ENCODE results near the gene HSD11B1.

The HSD11B1 gene

DNA sequence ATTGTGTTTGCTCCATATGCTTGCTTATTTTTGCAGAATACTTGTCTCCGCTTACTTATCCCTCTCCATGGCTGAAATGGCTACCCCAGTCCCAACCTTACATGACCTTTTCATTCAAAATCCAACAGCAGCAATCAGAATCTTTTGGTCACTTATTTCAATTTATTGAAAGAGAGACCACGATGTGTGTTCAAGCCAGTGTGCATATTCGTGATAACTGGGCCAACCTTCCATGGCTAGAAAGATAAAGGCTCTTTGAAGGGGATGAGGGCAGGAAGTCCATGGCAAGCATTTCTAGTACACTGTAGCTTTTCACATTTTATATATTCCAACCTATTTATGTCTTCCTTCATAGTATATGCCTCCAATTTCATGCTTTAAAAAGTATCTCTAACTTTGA, 23.1 kb downstream of the HSD11B1 start:
- no peak for ATAC-seq

DNA sequence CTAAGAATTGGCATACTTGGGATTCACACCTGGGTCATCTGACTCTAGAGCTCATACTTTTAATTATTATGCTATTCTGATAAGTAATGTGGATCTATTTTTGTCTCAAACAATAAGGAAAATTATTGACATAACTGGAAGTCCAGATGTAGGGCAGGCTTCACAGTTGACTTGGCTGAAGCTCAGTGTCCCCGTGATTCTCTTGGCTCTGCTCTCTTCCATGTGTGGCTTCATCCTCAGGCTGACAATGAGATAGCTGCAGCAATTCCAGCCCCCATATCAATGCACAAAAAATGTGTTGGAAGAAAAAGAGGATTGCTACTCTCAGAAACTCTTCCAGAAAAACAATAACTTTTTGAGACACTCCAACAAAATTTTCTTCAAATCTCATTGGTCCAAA, 23.8 kb downstream of the HSD11B1 start:
- DNase-seq (no peak), ATAC-seq (no peak)

More for the DNA sequence above, 23.1 kb downstream of the HSD11B1 start:
- no peak for DNase-seq

DNA sequence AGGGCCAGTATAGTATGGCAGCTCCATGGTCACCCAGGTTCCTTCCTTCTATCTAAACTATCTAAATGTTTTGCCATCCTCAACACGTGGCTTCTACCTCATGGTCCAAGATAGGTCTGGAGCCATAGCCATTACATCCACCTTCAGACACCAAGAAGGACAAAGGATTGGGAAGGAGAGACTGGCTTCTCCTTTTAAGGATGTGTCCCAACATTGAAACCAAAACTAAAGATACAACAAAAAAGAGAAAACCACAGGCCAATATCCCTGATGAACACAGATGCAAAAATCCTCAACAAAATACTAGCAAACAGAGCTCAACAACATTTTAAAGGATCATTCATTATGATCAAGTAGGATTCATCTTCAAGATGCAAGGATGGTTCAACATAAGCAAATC, 24.8 kb downstream of the HSD11B1 start:
- DNase-seq, result no peak
- no peak for ATAC-seq

DNA sequence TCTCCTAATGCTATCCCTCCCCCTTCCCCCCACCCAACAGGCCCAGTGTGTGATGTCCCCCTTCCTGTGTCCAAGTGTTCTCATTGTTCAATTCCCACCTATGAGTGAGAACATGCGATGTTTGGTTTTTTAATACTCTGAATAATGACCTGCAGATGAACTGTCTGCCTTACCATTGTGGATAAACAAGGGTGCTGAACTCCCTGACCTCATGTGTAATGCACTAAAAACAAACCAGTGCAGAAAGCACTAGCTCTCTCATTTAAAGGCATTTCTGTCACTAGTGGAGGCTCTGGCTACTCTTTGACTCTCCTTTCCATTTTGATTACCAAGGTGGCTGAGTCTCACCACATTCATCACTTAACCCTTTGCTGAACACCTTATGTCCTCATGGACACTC, 28.1 kb downstream of the HSD11B1 start:
- ATAC-seq, result no peak

DNA sequence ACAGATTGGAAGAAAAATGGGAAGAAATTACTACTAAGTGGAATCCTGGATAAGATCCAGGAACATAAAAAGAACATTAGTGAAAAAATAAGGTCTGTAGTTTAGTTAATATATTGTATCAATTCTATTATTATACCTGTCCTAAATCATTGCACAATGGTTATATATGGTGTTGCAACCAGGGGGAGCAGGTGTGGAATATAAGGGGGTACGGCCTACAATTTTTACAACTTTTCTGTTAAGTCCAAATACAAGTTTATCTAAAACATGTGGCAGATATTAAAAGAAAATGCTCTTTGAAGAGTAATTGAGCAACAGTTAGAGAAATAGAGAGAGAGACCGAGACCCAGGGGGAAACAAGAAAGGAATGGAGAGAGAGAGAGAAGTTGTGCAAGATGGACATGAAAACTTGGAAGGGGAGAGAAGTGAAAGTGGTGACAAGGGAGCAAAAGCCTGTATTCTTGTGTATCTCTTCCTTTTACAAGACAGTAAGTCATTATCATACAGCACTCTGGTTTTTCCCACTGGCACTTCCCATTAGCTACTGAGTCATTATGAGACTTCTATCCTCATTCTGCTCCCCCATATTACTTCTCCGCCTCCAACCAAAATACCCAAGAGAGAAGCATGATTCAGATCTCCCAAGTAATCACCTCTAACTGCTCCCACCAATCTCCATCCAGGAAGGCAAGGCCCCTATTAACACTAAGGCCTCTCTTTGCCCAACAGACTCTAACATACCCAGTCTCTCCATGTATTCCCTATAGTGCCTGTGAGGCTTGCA, 29.0 kb downstream of the HSD11B1 start:
- no peak for DNase-seq
- ATAC-seq, result peak; percentile 55

More for the DNA sequence above, 28.1 kb downstream of the HSD11B1 start:
- DNase-seq, result no peak

DNA sequence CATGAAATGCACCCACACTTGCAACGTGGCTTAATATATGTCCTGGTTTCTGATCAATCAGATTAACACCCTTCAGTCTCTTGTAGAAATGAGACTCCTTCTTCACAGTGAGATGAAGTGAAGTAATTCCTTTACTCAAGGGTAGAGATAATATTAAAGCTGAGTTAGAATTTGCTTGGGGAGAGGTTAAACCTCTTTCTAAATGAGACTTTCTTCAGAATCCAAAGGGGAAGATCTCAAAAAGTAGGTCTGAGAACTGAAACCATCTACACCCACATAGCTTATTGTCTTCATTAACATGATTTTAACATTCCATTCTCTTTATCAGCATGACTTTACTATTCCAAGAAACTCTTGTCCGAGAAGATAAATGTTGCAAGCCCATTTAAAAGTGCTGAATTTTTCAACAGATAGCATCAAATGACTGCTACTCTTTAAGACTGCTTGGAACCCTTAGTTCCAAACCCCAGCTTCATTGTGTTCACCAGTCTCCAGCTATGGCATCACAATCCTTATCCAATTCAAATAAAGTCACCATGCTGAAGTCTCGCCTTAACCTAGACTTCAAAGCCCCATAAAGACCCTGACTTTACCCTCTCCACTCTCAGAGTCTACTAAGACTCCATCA, 32.0 kb downstream of the HSD11B1 start:
- ATAC-seq (peak; percentile 54), DNase-seq (no peak)

DNA sequence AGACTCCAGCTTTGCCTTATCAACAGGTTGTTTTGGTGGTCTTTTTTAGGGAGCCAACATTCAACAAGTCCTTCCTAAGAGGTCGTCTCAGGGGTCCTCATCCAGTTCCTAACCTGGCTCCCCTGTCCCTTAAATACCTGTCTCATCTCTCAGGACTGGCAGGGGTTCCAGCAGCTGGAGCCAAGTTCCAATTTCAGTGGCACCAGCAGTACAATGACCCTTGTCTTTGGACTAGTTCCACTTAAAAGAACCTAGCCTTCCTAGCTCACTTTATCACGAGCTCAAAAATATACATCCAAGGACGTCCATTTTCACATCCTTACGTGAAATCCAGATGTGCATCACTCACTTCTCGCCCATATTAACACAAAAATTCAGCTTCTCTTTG, 32.5 kb downstream of the HSD11B1 start:
- ATAC-seq, result no peak
- DNase-seq, result no peak

DNA sequence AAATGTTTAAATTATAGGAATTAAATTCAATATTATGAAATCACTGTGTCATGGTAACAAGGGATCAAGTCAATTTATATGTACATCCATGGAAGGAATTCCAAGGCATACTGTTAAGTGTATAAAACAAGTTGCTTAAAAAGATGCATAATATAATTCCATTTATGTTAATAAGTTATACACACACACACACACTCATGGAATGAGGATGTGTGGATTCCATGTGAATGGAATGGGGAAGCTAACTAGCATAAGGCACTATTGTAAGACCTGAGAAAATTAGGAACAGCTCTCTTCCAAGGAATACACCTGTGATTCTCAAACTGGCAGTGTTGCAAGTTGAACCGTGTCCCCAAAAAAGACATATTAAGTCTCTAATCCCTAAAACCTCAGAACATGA, 33.6 kb downstream of the HSD11B1 start:
- no peak for ATAC-seq
- DNase-seq, result no peak

DNA sequence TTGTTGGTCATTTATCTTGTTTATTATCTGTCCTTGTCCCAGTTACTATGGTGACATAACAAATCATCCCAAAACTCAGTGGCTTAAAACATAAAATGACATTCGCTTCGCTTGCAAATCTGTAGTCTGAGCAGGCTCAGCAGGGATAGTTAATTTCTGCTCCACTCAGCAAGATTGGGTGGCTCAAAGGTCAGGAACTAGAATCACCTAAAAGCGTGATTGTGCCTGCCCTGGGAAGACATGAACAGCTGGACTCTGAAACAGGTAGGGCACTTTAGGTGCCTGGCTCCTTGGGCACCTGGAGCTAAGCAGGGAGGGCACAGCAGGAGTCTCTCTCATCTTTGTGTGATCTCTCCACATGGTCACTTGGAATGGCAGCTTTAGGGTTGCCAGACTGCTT, 36.5 kb downstream of the HSD11B1 start:
- no peak for ATAC-seq
- DNase-seq, result no peak

DNA sequence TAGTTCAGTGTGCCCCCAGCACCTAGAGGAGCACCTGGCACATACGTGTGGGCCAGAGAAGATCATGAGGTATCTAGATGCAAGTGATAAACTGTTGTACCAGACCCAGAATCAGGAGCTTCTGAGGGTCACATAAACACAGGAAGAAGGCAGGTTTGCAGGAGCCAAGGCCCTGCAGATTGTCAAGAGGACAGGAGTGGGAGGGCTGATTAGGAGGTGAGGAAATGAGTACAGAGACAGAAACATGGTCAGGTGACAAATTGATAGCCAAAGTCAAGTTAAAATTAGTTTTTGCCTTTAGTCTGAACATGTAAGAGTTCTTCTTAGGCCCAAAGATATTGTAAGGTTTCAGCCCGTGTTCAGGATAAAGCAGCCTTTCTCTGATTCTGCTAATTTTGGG, 37.2 kb downstream of the HSD11B1 start:
- ATAC-seq (no peak), DNase-seq (no peak)

DNA sequence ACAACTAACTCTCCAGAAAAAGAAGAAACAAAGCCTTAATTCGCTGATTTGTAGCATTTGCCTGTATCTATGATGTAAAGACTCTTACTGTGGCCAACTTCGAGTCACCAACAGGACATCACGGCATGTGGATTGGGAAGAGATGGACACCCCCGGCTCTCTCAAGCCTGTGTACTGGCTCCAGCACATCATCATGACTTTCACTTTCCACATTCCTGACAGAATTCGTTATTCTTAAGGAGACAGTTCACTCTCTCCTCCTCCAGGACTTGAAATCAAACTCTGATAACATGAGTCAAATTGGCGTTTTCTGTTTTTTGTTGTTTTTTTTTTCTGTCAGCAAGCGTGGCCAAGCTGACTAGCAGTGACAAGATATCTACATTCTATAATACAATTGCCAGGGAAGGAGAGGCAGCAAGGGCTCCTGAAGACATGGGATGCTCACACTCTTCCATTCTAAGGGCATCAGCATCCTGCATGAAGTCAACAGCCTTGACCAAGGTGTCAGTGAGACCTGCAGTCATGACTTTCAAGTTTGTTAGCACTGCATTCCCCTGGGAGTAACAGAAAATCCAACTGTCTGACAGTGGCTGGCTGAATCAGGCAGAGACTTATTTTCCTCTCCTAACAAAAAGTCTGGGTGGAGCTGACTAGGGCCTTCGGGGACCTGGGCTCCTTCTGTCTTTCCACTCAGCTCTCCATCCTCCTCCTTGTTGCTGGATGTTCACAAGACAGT, 37.9 kb downstream of the HSD11B1 start:
- ATAC-seq (no peak), DNase-seq (no peak)

DNA sequence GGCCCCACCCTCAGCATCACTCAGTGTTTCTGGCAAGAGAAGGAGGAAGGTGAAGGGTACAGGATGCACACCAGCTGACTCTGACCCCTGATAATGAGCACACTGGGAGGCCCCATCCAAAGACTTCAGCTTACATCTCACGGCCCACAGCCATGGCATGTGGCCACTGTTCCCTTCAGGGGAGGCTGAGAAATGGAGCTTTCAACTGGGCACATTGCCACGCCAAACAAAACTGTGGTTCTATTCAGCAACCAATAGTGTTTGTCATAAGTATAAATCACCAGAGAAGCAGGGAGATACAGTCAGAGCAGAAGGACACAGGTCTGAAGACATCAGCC, 38.5 kb downstream of the HSD11B1 start:
- no peak for ATAC-seq
- DNase-seq, result no peak

DNA sequence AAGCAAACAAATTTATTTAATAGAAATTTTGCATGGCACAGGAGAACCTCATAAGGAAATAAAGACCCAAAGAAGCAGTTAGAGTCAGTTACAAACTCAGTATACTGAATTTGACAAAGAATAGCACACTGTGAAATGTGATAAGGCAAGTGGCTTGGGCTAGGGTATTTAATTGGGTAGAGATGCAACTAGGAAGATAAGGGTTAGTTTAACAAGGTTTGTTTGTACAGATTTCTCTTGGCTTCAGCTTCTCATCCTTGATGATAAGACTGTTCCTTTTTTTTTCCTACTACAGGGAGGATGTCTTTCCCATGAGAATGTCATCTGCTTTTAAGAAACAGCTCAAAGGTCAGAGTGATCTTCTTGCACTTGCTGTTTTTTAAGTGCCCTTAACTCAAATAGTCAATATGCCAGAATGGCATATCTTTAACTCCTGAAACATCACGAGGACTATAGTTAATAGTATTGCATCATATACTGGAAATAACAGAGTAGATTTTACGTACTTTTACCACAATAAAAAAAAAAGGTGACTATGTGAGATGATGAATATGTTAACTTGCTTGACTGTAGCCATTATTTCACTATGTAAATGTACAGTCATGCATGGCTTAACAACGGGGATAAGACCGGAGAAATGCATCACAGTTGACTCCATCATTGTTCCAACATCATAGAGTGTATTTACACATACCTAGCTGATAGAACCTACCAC, 42.0 kb downstream of the HSD11B1 start:
- DNase-seq (no peak), ATAC-seq (no peak)

DNA sequence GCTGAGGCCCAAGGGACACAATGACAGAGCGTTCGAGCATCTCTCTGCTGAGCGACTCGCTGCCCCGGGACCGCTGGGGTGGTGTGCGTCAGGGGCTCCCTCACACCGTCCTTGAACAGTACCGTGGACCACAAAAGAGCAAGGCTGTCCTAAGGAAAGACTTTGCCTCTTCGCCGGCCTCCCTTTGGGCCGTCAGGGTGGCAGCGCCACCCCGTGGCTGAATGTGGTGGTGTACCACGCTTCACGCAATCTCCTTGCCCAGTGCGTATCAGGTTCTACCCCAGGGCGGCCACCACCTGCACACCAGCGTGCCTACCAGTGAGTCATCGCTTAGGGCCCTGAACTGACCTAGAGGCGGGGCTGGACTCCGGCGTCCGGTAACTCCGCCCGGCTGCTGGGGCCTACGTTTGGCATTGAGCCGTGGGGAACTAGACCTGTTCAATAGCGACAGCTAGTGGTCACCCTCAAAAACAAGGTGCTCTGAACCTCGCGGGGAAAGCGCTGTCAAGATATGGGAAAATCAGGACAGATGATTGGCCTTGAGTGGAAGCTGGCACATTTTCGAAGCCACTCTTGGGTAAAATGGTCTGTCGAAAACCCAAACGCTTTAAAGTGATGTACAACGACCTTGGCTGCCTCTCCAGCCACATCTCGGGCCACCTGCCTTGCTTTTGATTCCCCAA, 43.1 kb downstream of the HSD11B1 start:
- DNase-seq (peak; percentile 94), ATAC-seq (peak; percentile 86)

DNA sequence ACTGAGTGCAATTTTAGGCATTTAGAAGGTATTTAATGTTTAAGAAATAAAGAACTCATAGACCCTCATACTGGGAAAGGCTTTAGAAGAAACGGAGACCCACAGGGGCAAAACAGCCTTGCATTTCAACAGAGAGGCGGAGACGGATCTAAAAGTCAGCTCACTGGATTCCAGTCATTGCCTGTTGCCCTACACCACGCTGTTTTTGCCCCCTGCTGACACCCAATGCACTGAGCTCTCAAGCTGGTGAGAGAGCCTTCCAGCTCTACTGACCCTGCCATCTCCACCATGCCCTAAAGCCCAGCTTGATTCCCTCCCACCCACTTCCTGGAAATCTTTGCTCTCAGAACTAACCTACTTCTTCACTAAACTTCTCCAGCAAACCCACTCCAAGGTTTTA, 44.0 kb downstream of the HSD11B1 start:
- ATAC-seq (no peak), DNase-seq (no peak)

DNA sequence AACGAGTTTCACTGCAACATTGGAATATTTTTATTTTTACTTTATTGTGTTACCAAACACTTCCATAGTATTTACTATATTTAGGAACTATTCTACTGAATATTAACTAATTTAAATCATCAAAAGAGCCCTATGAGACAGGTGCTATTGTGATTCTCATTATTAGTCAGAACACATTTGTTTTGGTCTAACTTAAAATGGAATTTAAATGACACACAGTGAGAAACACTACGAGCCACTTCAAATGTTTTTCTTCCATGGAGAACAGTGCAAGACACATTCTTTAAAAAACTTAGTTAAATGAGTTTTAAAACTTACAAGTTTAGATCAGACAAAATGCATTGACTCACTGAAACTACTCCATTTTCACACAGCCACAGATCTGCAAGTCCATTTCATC, 44.6 kb downstream of the HSD11B1 start:
- DNase-seq, result no peak
- no peak for ATAC-seq

DNA sequence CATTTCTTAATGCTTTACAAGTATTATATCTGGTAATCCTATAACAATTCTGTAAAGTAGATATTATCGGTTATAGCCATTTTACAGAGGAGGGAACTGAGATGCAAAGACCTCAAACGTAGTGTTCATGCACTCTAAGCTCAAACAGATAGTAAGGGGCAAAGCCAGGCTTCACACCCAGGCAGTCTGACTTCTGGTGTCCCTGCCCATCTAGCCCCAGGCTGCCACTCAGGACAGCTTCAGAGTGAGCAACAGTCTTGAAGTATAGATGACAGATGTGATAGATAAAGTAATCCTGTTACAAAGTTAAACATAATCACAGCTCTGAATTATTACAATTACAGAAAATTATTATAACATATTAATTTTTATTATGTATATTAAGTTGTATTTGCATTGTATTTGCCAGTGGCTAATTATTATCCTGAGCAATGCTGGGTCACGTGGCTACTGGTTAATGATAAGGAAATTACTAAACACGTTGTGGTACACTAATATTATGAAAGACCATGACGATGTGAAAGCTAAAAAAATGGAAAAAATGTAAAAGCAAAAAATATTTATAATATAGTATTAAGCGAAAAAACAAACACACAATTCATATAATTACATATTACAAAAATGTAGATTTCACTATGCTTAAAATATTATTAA, 45.2 kb downstream of the HSD11B1 start:
- ATAC-seq (no peak), DNase-seq (no peak)

DNA sequence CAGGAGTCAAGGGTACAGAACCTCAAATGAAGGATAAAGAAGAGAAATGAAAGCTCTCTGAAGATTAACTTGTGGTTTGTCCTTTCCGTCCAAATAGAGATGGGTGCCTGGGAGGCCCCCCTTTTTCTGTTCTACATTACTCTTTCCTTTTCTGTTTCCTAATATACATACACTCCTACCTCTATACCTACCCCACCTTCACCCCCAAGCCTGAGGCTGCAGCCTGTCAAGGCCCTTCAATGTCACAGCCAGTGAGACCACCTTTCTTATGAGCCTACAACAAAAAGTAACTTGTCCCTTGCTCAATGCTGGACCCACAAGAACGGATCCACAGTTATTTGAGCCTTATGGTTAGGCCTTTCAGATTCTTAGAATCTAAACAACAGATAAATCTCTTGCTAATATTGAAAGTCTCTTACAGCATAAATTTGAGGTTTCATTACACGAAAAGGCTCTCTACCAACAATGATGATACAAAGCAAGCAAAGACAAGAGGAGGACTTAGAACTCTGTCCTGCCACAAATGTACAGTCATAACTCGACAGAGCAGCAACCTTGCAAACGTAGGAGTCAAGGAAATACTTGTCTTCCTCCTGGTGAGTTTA, 47.1 kb downstream of the HSD11B1 start:
- peak; percentile 51 for ATAC-seq
- peak; percentile 43 for DNase-seq

DNA sequence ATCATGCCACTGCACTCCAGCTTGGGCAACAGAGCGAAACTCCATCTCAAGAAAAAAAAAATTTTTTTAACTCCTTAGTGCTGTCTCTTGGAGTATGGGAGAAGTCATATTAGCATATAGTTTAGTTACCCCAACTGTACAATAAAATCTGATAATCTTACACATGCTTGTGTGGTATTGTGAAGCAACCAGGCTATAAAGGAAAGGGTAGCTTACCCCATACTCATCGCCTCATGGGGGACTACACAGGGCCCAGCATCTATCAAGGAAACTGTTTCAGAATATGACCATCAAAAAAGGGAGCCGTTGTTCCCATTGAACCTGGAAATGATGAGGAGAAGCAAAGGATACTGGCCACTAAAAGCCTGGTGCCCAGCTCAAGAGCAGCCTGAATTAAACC, 48.2 kb downstream of the HSD11B1 start:
- ATAC-seq (no peak), DNase-seq (no peak)

DNA sequence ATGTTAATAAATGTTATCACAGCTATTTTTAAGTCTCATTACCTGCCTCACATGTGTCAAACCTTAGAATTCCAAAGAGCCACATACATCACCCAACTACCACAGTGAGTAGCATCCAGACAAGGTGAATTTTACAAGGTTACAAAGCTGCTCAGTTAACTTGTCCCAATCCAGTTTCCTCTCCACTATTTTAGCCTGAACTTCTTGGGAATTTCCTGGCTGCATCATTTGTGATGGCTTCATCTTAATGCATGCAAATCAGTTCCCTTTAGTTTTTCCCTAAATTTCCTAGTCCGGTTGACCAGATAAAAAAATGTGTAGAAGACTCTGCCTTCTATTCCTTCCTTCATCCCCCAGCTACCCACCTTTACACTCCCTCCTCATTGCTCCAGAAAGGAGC, 50.6 kb downstream of the HSD11B1 start:
- DNase-seq (no peak), ATAC-seq (no peak)

DNA sequence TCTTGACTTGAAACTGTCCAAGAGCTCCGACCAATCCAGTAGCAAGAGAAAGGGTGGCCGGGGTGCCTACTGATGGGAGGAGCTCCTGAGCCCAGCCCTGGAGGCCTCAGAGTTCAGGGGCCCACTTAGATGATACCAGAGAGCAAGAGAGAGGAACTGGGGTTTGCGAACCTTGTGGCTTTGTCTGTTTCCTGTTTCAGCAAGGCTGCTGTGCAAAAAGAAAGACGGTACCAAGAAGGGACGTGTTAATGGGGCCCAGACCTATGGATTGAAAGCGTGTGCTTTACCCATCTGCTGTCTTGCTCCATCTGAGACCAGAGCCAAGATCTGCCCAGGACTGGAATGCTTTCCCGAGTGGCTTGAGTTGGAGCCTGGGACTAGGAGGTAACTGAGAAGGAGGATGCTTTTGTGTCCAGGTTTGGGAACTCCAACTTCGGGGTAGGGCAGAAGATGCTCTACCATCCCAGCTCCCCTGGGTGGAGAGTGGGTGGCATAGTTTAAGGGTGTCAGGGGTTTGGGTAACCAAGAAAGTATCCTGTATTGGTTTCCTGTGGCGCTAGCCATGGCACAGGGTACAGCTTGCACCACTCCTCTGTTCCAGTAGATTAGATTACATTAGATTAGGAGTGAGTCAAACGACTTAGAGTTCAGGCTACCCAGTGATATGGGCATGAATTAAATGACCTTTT, 51.4 kb downstream of the HSD11B1 start, which contains the start of gene TRAF3IP3:
Gene TRAF3IP3 (plus strand): TSS at position 128 of the 689 bp plus-strand sequence. CDS start 3,987 bp downstream, outside the sequence.
- ATAC-seq, result peak; percentile 83

More for the DNA sequence above, 51.4 kb downstream of the HSD11B1 start, which contains the start of gene TRAF3IP3:
- peak; percentile 81 for DNase-seq

Measured in stimulated activated naive CD8-positive, alpha-beta T cell treated with anti-CD3 and anti-CD28 coated beads, Interleukin-15, Interleukin-2, amounts not matched to agents 100 U/mL and 50 U/mL, for 24 hours (primary cell).